Measurements from ENCODE around the gene LFNG.

The LFNG gene

GRCh38 chr7:2503056-2503941, 16.3 kb upstream of the LFNG start:
- FAIRE-seq (no peak), DNase-seq (ENCODE audit: insufficient read length, low spot score) (no peak)
- TF ChIP-seq, protein P1, sequence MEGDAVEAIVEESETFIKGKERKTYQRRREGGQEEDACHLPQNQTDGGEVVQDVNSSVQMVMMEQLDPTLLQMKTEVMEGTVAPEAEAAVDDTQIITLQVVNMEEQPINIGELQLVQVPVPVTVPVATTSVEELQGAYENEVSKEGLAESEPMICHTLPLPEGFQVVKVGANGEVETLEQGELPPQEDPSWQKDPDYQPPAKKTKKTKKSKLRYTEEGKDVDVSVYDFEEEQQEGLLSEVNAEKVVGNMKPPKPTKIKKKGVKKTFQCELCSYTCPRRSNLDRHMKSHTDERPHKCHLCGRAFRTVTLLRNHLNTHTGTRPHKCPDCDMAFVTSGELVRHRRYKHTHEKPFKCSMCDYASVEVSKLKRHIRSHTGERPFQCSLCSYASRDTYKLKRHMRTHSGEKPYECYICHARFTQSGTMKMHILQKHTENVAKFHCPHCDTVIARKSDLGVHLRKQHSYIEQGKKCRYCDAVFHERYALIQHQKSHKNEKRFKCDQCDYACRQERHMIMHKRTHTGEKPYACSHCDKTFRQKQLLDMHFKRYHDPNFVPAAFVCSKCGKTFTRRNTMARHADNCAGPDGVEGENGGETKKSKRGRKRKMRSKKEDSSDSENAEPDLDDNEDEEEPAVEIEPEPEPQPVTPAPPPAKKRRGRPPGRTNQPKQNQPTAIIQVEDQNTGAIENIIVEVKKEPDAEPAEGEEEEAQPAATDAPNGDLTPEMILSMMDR (IDR thresholded peaks at IDR 0.05; ENCODE audit: insufficient read depth, missing control alignments), result no peak

GRCh38 chr7:2504128-2504888, 15.3 kb upstream of the LFNG start:
- DNase-seq (ENCODE audit: insufficient read length, low spot score), result no peak
- FAIRE-seq, result no peak
- TF ChIP-seq, protein P1 (IDR thresholded peaks at IDR 0.05; ENCODE audit: insufficient read depth, missing control alignments), result no peak

- no peak for DNase-seq (ENCODE audit: insufficient read length, low spot score)
- TF ChIP-seq, protein P1 (IDR thresholded peaks at IDR 0.05; ENCODE audit: insufficient read depth, missing control alignments), result no peak
- no peak for FAIRE-seq
Measured at GRCh38 chr7:2504889-2505375, 14.6 kb upstream of the LFNG start.

DNA sequence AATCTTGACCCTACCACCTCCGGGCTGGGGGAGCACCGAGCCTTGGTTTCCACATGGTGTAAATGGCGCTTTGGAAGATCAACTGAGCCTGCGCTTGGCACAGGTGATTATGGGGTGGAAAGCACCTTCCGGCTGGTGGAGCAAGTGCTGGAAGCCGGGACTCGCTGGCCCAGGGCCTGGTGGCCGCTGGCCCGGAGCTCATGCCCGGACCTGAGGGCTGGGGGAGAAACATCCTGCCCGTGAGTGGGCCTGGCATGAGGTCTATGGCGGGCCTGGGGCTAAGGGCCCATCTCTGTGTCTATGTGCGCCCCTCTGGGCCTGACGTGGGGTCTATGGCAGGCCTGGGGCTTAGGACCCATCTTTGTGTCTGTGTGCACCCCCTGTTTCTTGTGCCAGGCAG, 14.2 kb upstream of the LFNG start:
- DNase-seq (ENCODE audit: insufficient read length, low spot score) (no peak), FAIRE-seq (no peak)
- TF ChIP-seq, protein P1 (IDR thresholded peaks at IDR 0.05; ENCODE audit: insufficient read depth, missing control alignments), result no peak

- DNase-seq (ENCODE audit: insufficient read length, low spot score) (no peak), FAIRE-seq (no peak)
- TF ChIP-seq, protein P1 (IDR thresholded peaks at IDR 0.05; ENCODE audit: insufficient read depth, missing control alignments), result no peak
Measured at GRCh38 chr7:2507208-2507916, 12.2 kb upstream of the LFNG start.

DNA sequence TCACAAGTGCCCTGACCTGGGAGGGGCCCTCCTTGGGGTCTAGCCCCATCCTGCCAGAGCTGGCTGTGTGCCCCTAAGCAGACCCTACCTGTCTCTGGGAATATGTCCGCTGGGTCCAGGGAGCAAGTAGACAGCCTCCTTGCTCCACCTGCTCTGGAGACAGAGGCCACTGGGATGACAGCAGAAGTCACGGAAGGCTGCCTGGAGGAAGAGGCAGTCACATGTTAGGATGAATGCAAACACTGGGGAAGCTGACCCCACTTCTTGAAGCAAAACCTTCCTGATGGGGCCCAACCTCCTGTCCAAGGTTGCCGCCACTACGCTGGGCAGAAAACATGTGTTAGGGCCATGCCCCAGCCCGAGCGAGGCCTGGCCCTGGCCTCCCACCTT, 11.7 kb upstream of the LFNG start:
- TF ChIP-seq, protein P1 (IDR thresholded peaks at IDR 0.05; ENCODE audit: insufficient read depth, missing control alignments), result no peak
- DNase-seq (ENCODE audit: insufficient read length, low spot score) (no peak), FAIRE-seq (no peak)

Measured in D721Med (cell line).